ENCODE results near the gene RCSD1.

RCSD1 gene

GRCh38 chr1:167672831-167673230 lies 42.8 kb downstream of the RCSD1 start:
- Histone ChIP-seq H3K36me3 (ENCODE audit: control insufficient read depth in 5 of 5, insufficient read depth in 5 of 5, low read length in 5 of 5) (peaks cover 0 to 13% (median 0%) of the 10 kb centered on the region in 5 donors), H3K4me1 (ENCODE audit: control insufficient read depth in 5 of 5, insufficient read depth in 5 of 5, low read length in 5 of 5) (peaks cover 0 to 13% (median 0%) of the 10 kb centered on the region in 5 donors)

GRCh38 chr1:167673265-167673664 lies 43.2 kb downstream of the RCSD1 start:
- Histone ChIP-seq H3K27me3 (ENCODE audit: control insufficient read depth in 5 of 5, insufficient read depth in 4 of 5, low read length in 5 of 5) (peaks cover 0 to 3% (median 0%) of the 10 kb centered on the region in 5 donors), H3K4me1 (ENCODE audit: control insufficient read depth in 5 of 5, insufficient read depth in 5 of 5, low read length in 5 of 5) (peaks cover 0 to 13% (median 0%) of the 10 kb centered on the region in 5 donors), H3K9ac (ENCODE audit: low read length in 5 of 5) (no peak overlapping the region), H3K9me3 (ENCODE audit: control insufficient read depth in 5 of 5, low read length in 5 of 5) (no peaks in the 10 kb centered on the region), H3K4me3 (ENCODE audit: low read depth in 1 of 5, low read length in 5 of 5) (no peak overlapping the region), H3K36me3 (ENCODE audit: control insufficient read depth in 5 of 5, insufficient read depth in 5 of 5, low read length in 5 of 5) (peaks cover 0 to 13% (median 0%) of the 10 kb centered on the region in 5 donors), H3K27ac (ENCODE audit: low read depth, low read length) (no peak overlapping the region)

More at GRCh38 chr1:167672831-167673230, 42.8 kb downstream of the RCSD1 start:
- H3K9me3 ChIP-seq (ENCODE audit: control insufficient read depth in 5 of 5, low read length in 5 of 5): no peaks in the 10 kb centered on the region
- no peak overlapping the region for H3K4me3 ChIP-seq (ENCODE audit: low read depth in 1 of 5, low read length in 5 of 5)
- H3K27ac ChIP-seq (ENCODE audit: low read depth, low read length): no peak overlapping the region
- peaks cover 0 to 3% (median 0%) of the 10 kb centered on the region in 5 donors for H3K27me3 ChIP-seq (ENCODE audit: control insufficient read depth in 5 of 5, insufficient read depth in 4 of 5, low read length in 5 of 5)
- no peak overlapping the region for H3K9ac ChIP-seq (ENCODE audit: low read length in 5 of 5)

- Histone ChIP-seq H3K4me1 (ENCODE audit: control insufficient read depth in 5 of 5, insufficient read depth in 5 of 5, low read length in 5 of 5) (peaks cover 0 to 18% (median 0%) of the 10 kb centered on the region in 5 donors), H3K4me3 (ENCODE audit: low read depth in 1 of 5, low read length in 5 of 5) (no peak overlapping the region), H3K9me3 (ENCODE audit: control insufficient read depth in 5 of 5, low read length in 5 of 5) (no peaks in the 10 kb centered on the region), H3K9ac (ENCODE audit: low read length in 5 of 5) (no peak overlapping the region), H3K27me3 (ENCODE audit: control insufficient read depth in 5 of 5, insufficient read depth in 4 of 5, low read length in 5 of 5) (peaks cover 0 to 3% (median 0%) of the 10 kb centered on the region in 5 donors), H3K27ac (ENCODE audit: low read depth, low read length) (no peak overlapping the region), H3K36me3 (ENCODE audit: control insufficient read depth in 5 of 5, insufficient read depth in 5 of 5, low read length in 5 of 5) (peaks cover 0 to 13% (median 0%) of the 10 kb centered on the region in 5 donors)
Measured at GRCh38 chr1:167674156-167674555, 44.1 kb downstream of the RCSD1 start.

- peaks cover 0 to 23% (median 1%) of the 10 kb centered on the region in 5 donors for H3K4me1 ChIP-seq (ENCODE audit: control insufficient read depth in 5 of 5, insufficient read depth in 5 of 5, low read length in 5 of 5)
- H3K9me3 ChIP-seq (ENCODE audit: control insufficient read depth in 5 of 5, low read length in 5 of 5): no peaks in the 10 kb centered on the region
- H3K27ac ChIP-seq (ENCODE audit: low read depth, low read length): no peak overlapping the region
- H3K9ac ChIP-seq (ENCODE audit: low read length in 5 of 5): no peak overlapping the region
- H3K4me3 ChIP-seq (ENCODE audit: low read depth in 1 of 5, low read length in 5 of 5): no peak overlapping the region
- peaks cover 0 to 13% (median 0%) of the 10 kb centered on the region in 5 donors for H3K36me3 ChIP-seq (ENCODE audit: control insufficient read depth in 5 of 5, insufficient read depth in 5 of 5, low read length in 5 of 5)
- H3K27me3 ChIP-seq (ENCODE audit: control insufficient read depth in 5 of 5, insufficient read depth in 4 of 5, low read length in 5 of 5): peaks cover 0 to 3% (median 0%) of the 10 kb centered on the region in 5 donors
Measured at GRCh38 chr1:167675440-167675839, 45.4 kb downstream of the RCSD1 start.

DNA sequence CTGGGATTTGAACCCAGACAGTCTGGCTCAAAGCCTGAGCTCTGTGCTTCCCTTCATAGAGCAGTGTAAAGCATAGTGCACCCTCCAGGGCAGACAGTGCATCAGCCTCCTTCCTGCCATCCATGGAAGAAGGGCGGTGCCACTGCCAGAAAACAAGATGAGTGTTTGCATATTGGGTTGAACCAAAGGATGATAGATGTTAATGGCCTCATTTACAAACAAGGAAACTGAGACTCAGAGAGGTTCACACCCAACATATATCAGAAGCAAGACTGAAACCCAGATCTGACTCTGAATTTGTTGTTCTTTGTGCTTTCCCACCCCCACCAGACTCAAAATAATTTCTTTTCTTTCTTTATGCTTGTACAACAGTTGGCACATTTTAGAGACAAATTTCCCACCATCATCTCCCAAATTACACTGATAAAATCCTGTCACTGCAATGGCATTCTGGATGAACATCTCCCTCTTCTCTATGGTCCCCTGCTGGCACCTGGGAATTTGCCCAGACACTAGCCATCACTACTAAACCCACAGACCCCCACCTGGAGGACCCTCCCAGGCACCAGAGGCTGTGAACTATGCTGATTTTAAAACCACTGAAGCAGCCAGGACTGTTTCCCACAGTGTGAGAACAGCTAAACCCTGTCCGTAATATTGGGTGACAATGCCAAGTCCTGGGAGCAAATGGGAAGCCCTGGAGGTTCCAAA lies 46.3 kb downstream of the RCSD1 start:
- Histone ChIP-seq H3K36me3 (ENCODE audit: control insufficient read depth in 5 of 5, insufficient read depth in 5 of 5, low read length in 5 of 5) (peaks cover 0 to 19% (median 0%) of the 10 kb centered on the region in 5 donors), H3K27me3 (ENCODE audit: control insufficient read depth in 5 of 5, insufficient read depth in 4 of 5, low read length in 5 of 5) (peaks cover 0 to 3% (median 0%) of the 10 kb centered on the region in 5 donors), H3K4me3 (ENCODE audit: low read depth in 1 of 5, low read length in 5 of 5) (no peak overlapping the region), H3K27ac (ENCODE audit: low read depth, low read length) (no peak overlapping the region), H3K4me1 (ENCODE audit: control insufficient read depth in 5 of 5, insufficient read depth in 5 of 5, low read length in 5 of 5) (peaks cover under 1 to 28% (median 9%) of the 10 kb centered on the region in 5 donors), H3K9me3 (ENCODE audit: control insufficient read depth in 5 of 5, low read length in 5 of 5) (no peaks in the 10 kb centered on the region), H3K9ac (ENCODE audit: low read length in 5 of 5) (no peak overlapping the region)

GRCh38 chr1:167676916-167677848 lies 47.1 kb downstream of the RCSD1 start:
- Histone ChIP-seq H3K4me3 (ENCODE audit: low read depth in 1 of 5, low read length in 5 of 5) (no peak overlapping the region), H3K27me3 (ENCODE audit: control insufficient read depth in 5 of 5, insufficient read depth in 4 of 5, low read length in 5 of 5) (peaks cover 0 to 3% (median 0%) of the 10 kb centered on the region in 5 donors), H3K27ac (ENCODE audit: low read depth, low read length) (no peak overlapping the region), H3K4me1 (ENCODE audit: control insufficient read depth in 5 of 5, insufficient read depth in 5 of 5, low read length in 5 of 5) (peaks cover 5 to 27% (median 13%) of the 10 kb centered on the region in 5 donors), H3K9me3 (ENCODE audit: control insufficient read depth in 5 of 5, low read length in 5 of 5) (no peaks in the 10 kb centered on the region), H3K9ac (ENCODE audit: low read length in 5 of 5) (no peak overlapping the region), H3K36me3 (ENCODE audit: control insufficient read depth in 5 of 5, insufficient read depth in 5 of 5, low read length in 5 of 5) (peaks cover 0 to 19% (median 0%) of the 10 kb centered on the region in 5 donors)

DNA sequence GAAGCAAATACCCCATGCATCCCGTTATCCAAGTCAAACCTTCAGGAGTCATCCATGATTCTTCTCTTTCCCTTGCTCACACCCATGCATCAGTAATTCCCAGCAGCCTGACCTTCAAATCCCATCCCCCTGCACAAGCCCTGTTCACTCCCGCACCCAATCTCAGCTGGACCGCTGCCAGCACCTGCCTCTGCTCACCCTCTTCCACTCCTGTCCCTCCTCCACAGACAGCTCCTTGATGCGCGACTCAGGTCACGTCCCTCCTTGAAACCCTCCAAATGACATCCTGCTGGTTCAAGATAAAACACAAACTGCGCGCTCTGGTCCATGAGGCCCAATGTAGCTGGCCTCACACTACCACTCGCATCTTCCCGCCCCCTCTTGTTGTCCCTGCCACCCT lies 48.4 kb downstream of the RCSD1 start:
- Histone ChIP-seq H3K27ac (ENCODE audit: low read depth, low read length) (no peak overlapping the region), H3K4me3 (ENCODE audit: low read depth in 1 of 5, low read length in 5 of 5) (no peak overlapping the region), H3K36me3 (ENCODE audit: control insufficient read depth in 5 of 5, insufficient read depth in 5 of 5, low read length in 5 of 5) (peaks cover 0 to 17% (median 0%) of the 10 kb centered on the region in 5 donors), H3K27me3 (ENCODE audit: control insufficient read depth in 5 of 5, insufficient read depth in 4 of 5, low read length in 5 of 5) (peaks cover 0 to 3% (median 0%) of the 10 kb centered on the region in 5 donors), H3K9ac (ENCODE audit: low read length in 5 of 5) (no peak overlapping the region), H3K4me1 (ENCODE audit: control insufficient read depth in 5 of 5, insufficient read depth in 5 of 5, low read length in 5 of 5) (peaks cover 5 to 31% (median 13%) of the 10 kb centered on the region in 5 donors), H3K9me3 (ENCODE audit: control insufficient read depth in 5 of 5, low read length in 5 of 5) (no peaks in the 10 kb centered on the region)

DNA sequence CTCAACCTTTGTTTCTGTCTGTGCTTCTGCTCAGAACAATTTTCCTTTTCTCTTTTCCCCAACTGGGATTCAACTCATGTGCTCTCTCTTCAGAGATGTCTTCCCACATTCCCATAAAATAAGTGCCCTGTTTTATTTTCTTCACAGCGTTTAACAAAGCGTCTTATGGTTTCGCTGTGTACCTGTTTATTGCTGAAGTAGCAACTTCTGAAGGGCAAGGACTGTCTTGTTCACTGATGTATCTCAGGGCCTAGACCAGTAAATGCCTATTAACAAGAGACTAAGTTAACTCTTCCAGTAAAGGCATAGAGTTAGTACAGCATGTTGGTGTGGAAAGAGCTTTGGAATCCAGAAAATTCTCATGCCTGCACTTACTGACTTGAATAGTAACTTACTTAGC lies 48.8 kb downstream of the RCSD1 start:
- no peak overlapping the region for H3K9ac ChIP-seq (ENCODE audit: low read length in 5 of 5)
- H3K27ac ChIP-seq (ENCODE audit: low read depth, low read length): no peak overlapping the region
- H3K4me3 ChIP-seq (ENCODE audit: low read depth in 1 of 5, low read length in 5 of 5): no peak overlapping the region
- peaks cover 0 to 3% (median 0%) of the 10 kb centered on the region in 5 donors for H3K27me3 ChIP-seq (ENCODE audit: control insufficient read depth in 5 of 5, insufficient read depth in 4 of 5, low read length in 5 of 5)
- H3K36me3 ChIP-seq (ENCODE audit: control insufficient read depth in 5 of 5, insufficient read depth in 5 of 5, low read length in 5 of 5): peaks cover 0 to 17% (median under 1%) of the 10 kb centered on the region in 5 donors
- H3K4me1 ChIP-seq (ENCODE audit: control insufficient read depth in 5 of 5, insufficient read depth in 5 of 5, low read length in 5 of 5): peaks cover 5 to 35% (median 13%) of the 10 kb centered on the region in 5 donors
- H3K9me3 ChIP-seq (ENCODE audit: control insufficient read depth in 5 of 5, low read length in 5 of 5): no peaks in the 10 kb centered on the region

DNA sequence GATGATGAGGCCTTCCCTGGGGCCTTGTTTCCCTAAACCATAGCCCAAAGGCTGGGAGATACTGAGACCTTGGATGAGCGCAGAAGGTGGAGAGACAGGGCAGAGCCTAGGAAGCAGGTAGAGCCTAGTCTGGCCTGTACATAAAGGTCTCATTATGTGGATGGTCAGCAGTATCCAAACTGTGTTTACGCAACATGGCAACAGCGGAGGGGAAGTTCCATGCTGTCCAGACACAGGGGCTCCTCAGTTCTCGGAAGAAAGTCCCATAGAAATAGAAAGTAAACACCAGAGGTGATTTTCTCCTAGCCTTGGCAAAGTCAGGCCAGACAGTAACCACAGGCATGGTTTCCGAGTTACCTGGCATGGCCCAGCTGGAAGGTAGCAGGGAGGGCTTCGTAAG lies 49.7 kb downstream of the RCSD1 start:
- peaks cover 7 to 42% (median 17%) of the 10 kb centered on the region in 5 donors for H3K4me1 ChIP-seq (ENCODE audit: control insufficient read depth in 5 of 5, insufficient read depth in 5 of 5, low read length in 5 of 5)
- H3K36me3 ChIP-seq (ENCODE audit: control insufficient read depth in 5 of 5, insufficient read depth in 5 of 5, low read length in 5 of 5): peaks cover 0 to 19% (median 4%) of the 10 kb centered on the region in 5 donors
- no peak overlapping the region for H3K9ac ChIP-seq (ENCODE audit: low read length in 5 of 5)
- no peak overlapping the region for H3K4me3 ChIP-seq (ENCODE audit: low read depth in 1 of 5, low read length in 5 of 5)
- no peaks in the 10 kb centered on the region for H3K9me3 ChIP-seq (ENCODE audit: control insufficient read depth in 5 of 5, low read length in 5 of 5)
- H3K27ac ChIP-seq (ENCODE audit: low read depth, low read length): no peak overlapping the region
- H3K27me3 ChIP-seq (ENCODE audit: control insufficient read depth in 5 of 5, insufficient read depth in 4 of 5, low read length in 5 of 5): peaks cover 0 to 3% (median 0%) of the 10 kb centered on the region in 5 donors

All from subcutaneous abdominal adipose tissue (tissue), 5 donors.